LNCaP clone FGC (cell line): ENCODE data around the gene NCS1.

Source experiments
- DNase-seq: peaks from one replicate; pipeline ENCODE4 v3.0.0-alpha.2; 2011; ENCODE audit warnings: low read depth
- H3K4me3 ChIP-seq: 2 replicates; pipeline ENCODE4 v1.5.1; 2011; ENCODE audit warnings: mild to moderate bottlenecking, low read depth, low read length, control low read depth
- CTCF ChIP-seq: IDR thresholded peaks from 2 replicates; pipeline ENCODE4 v1.5.1; 2012; ENCODE audit warnings: mild to moderate bottlenecking; ENCODE audit not compliant: control insufficient read depth, insufficient read depth; ENCODE audit errors: extremely low read depth

NCS1 gene

GRCh38 chr9:130140706-130141105, 31.5 kb upstream of the NCS1 start:
- H3K4me3 ChIP-seq, result no peak overlapping the region
- DNase-seq, result no peak
- TF ChIP-seq CTCF, result no peak

GRCh38 chr9:130142056-130142455, 30.1 kb upstream of the NCS1 start:
- H3K4me3 ChIP-seq, result no peak overlapping the region
- TF ChIP-seq CTCF, result no peak
- no peak for DNase-seq

- H3K4me3 ChIP-seq, result no peak overlapping the region
- DNase-seq, result no peak
- no peak for TF ChIP-seq CTCF
Measured at GRCh38 chr9:130142641-130143040, 29.6 kb upstream of the NCS1 start.

- no peak overlapping the region for H3K4me3 ChIP-seq
- TF ChIP-seq CTCF, result no peak
- DNase-seq, result no peak
Measured at GRCh38 chr9:130143279-130143893, 28.8 kb upstream of the NCS1 start.

GRCh38 chr9:130143958-130144366, 28.2 kb upstream of the NCS1 start:
- no peak for TF ChIP-seq CTCF
- H3K4me3 ChIP-seq, result no peak overlapping the region
- DNase-seq, result no peak

- no peak for TF ChIP-seq CTCF
- no peak overlapping the region for H3K4me3 ChIP-seq
- no peak for DNase-seq
Measured at GRCh38 chr9:130144703-130145102, 27.5 kb upstream of the NCS1 start.

DNA sequence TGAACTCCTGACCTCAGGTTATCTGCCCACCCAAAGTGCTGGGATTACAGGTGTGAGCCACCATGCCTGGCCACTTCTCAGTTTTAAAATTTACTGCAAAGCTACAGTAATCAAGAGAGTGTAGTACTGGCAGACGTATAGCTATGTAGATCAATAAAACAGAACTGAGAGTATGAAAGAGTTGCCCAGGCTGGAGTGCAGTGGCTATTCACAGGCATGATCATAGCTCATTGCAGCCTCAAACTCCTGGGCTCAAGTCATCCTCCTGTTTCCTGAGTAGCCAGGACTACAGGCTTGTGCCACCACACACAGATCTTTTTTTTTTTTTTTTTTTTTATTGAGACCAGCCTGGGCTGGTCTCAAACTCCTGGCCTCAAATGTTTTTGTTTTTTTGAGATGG, 26.5 kb upstream of the NCS1 start:
- no peak overlapping the region for H3K4me3 ChIP-seq
- TF ChIP-seq CTCF, result no peak
- DNase-seq, result no peak
